Measurements from ENCODE around the gene RBCK1.

GRCh38 chr20:389220-389619 is 18.9 kb upstream of the RBCK1 start:
- TF ChIP-seq CTCF (IDR thresholded peaks at IDR 0.05) (no peak), POLR2A (IDR thresholded peaks at IDR 0.05) (no peak)

All from adrenal gland (tissue), 5 donors.